ENCODE results near the gene BBS12.
A peak's percentile ranks its signal among the peaks of the same experiment; 100 is the strongest.
"Not testable (repeated sequence)": the region's sequence is repeated elsewhere in the genome, so short reads cannot be mapped to it uniquely, and the experiment has no call there.

Gene BBS12

GRCh38 chr4:122764071-122764820 lies 31.7 kb downstream of the BBS12 start:
- no peak for DNase-seq

GRCh38 chr4:122764821-122765215 lies 32.3 kb downstream of the BBS12 start:
- DNase-seq: no peak

- DNase-seq: no peak
These were observed 33.3 kb downstream of the BBS12 start for GRCh38 chr4:122765692-122766352.

- no peak for DNase-seq
These were observed 33.8 kb downstream of the BBS12 start for GRCh38 chr4:122766353-122766705.

- no peak for DNase-seq
These were observed 34.4 kb downstream of the BBS12 start for GRCh38 chr4:122766950-122767349.

GRCh38 chr4:122771724-122772123 lies 39.2 kb downstream of the BBS12 start:
- DNase-seq: no peak

- DNase-seq: no peak
These were observed 39.8 kb downstream of the BBS12 start for GRCh38 chr4:122772311-122772710.

GRCh38 chr4:122772986-122773385 lies 40.5 kb downstream of the BBS12 start:
- DNase-seq: no peak

GRCh38 chr4:122775039-122775438 lies 42.5 kb downstream of the BBS12 start:
- DNase-seq: no peak

- no peak for DNase-seq
These were observed 43.7 kb downstream of the BBS12 start for GRCh38 chr4:122775987-122776836.

- no peak for DNase-seq
These were observed 44.4 kb downstream of the BBS12 start for GRCh38 chr4:122776916-122777315.

GRCh38 chr4:122777846-122778673 lies 45.6 kb downstream of the BBS12 start:
- no peak for DNase-seq

GRCh38 chr4:122781486-122781885 lies 49.0 kb downstream of the BBS12 start:
- DNase-seq: no peak

- peak in 2 of 56 donors; percentile 1 to 31 for DNase-seq
These were observed 51.1 kb downstream of the BBS12 start for GRCh38 chr4:122783301-122784215.

- DNase-seq: no peak
These were observed 51.8 kb downstream of the BBS12 start for GRCh38 chr4:122784261-122784660.

GRCh38 chr4:122785099-122785498 lies 52.6 kb downstream of the BBS12 start:
- no peak for DNase-seq

- not testable (repeated sequence) for DNase-seq
These were observed 53.8 kb downstream of the BBS12 start for GRCh38 chr4:122786296-122786695.

- not testable (repeated sequence) for DNase-seq
These were observed 54.4 kb downstream of the BBS12 start for GRCh38 chr4:122786920-122787319.

- DNase-seq: no peak
These were observed 55.4 kb downstream of the BBS12 start for GRCh38 chr4:122787940-122788339.

GRCh38 chr4:122788935-122789334 lies 56.4 kb downstream of the BBS12 start:
- DNase-seq: no peak

Data from nucleus accumbens (tissue), 56 donors.